HCT116 (cell line): ENCODE measurements around the gene DEPDC5. TPM values are rescaled to one million over a fixed set of nuclear protein-coding genes. Genes with fewer than 3 reads are reported as not detected.

Source experiments
- ATAC-seq: fragments of 200-7000 bp; cut with Tn5 transposase; 2 replicates; pipeline ENCODE4 v1.9.1; 2020; ENCODE audit warnings: mild to moderate bottlenecking, moderate library complexity
- BruUV-seq: library from RNA; stranded (reverse); fragments of 400-500 nt; replicated peaks from 2 replicates; lab custom pipeline; 2021; lab: Mats Ljungman, UMichigan
- CTCF ChIA-PET: fragments of 300-600 bp; sonication (Branson Sonifier 250); formaldehyde crosslinking; loops from one replicate; lab custom pipeline; 2021; ENCODE audit warnings: antibody characterized with exemption; lab: Charles Lee
- POLR2A ChIA-PET: fragments of 300-600, 350-600 bp; sonication (Branson Sonifier 250); formaldehyde crosslinking; loops from one replicate; lab custom pipeline; 2021; ENCODE audit warnings: antibody characterized with exemption; lab: Charles Lee
- RAD21 ChIA-PET, 2 experiments: fragments of 300-600 bp; sonication (Branson Sonifier 250); formaldehyde crosslinking; loops; one replicate each; lab custom pipeline; 2023; ENCODE audit warnings: low total read pairs in 2 of 2; ENCODE audit not compliant: uncharacterized antibody in 2 of 2, unreplicated experiment in 2 of 2, low non-redundant PET in 1 of 2; lab: Charles Lee
- DNase-seq: peaks from one replicate; pipeline ENCODE4 v3.0.0-alpha.2; 2010; ENCODE audit warnings: low read depth, low spot score
- H2AFZ ChIP-seq: fragments of 200-600 bp; shearing (Covaris generic), sonication (generic); 2 replicates; pipeline ENCODE4 v1.6.1; 2017; ENCODE audit warnings: low read depth, mixed run types, mixed read lengths, antibody characterized with exemption, low read length; ENCODE audit not compliant: poor library complexity, severe bottlenecking
- H3K27ac ChIP-seq: 2 replicates; pipeline ENCODE4 v1.5.1; 2012; ENCODE audit warnings: low read depth, low read length
- H3K27me3 ChIP-seq: fragments of 200-600 bp; sonication (generic); 2 replicates; pipeline ENCODE4 v1.6.1; 2016; ENCODE audit warnings: mixed run types, low read length, mixed read lengths; ENCODE audit not compliant: insufficient read depth
- H3K36me3 ChIP-seq, 2 experiments: fragments of 200-500 bp in 1 of 2; fragments of 200-600 bp in 1 of 2; sonication (Bioruptor generic) in 1 of 2; sonication (generic) in 1 of 2; 2 replicates each; pipeline versions ENCODE4 v1.5.1 to v1.6.1; 2014 to 2016; ENCODE audit warnings: low read length in 2 of 2, inconsistent platforms in 1 of 2, mixed read lengths in 1 of 2, mixed run types in 1 of 2; ENCODE audit not compliant: insufficient read depth in 2 of 2, control insufficient read depth in 1 of 2
- H3K4me1 ChIP-seq, 2 experiments: fragments of 200-600 bp in 1 of 2; sonication (generic) in 1 of 2; 2 replicates each; pipeline versions ENCODE4 v1.5.1 to v1.6.1; 2012 to 2017; ENCODE audit warnings: low read length in 2 of 2, inconsistent platforms in 1 of 2, mild to moderate bottlenecking in 1 of 2, mixed read lengths in 1 of 2, mixed run types in 1 of 2, moderate library complexity in 1 of 2; ENCODE audit not compliant: insufficient read depth in 2 of 2, control insufficient read depth in 1 of 2
- H3K4me2 ChIP-seq: fragments of 200-600 bp; sonication (generic); 2 replicates; pipeline ENCODE4 v1.6.1; 2017; ENCODE audit warnings: mixed run types, low read length, mixed read lengths
- H3K4me3 ChIP-seq, 2 experiments: fragments of 200-600 bp in 1 of 2; sonication (generic) in 1 of 2; replicated peaks in 1 of 2; 2 replicates each; pipeline ENCODE4 v1.5.1; 2011 to 2016; ENCODE audit warnings: low read length in 2 of 2, control low read depth in 1 of 2, low read depth in 1 of 2, mild to moderate bottlenecking in 1 of 2, mixed read lengths in 1 of 2, mixed run types in 1 of 2
- H3K79me2 ChIP-seq: fragments of 200-600 bp; sonication (generic); 2 replicates; pipeline ENCODE4 v1.6.1; 2017; ENCODE audit warnings: mild to moderate bottlenecking, mixed run types, low read length, moderate library complexity, mixed read lengths; ENCODE audit not compliant: insufficient read depth
- H3K9ac ChIP-seq: fragments of 200-600 bp; sonication (generic); 2 replicates; pipeline ENCODE4 v1.6.1; 2016; ENCODE audit warnings: low read length, mixed read lengths
- H3K9me2 ChIP-seq: fragments of 200-600 bp; sonication (generic), shearing (Covaris generic); 2 replicates; pipeline ENCODE4 v1.6.1; 2017; ENCODE audit warnings: mixed run types, mild to moderate bottlenecking, moderate library complexity; ENCODE audit not compliant: insufficient read depth
- H3K9me3 ChIP-seq, 2 experiments: fragments of 200-500 bp in 1 of 2; fragments of 200-600 bp in 1 of 2; sonication (Bioruptor generic) in 1 of 2; sonication (generic) in 1 of 2; 2 replicates each; pipeline ENCODE4 v1.6.1; 2014 to 2017; ENCODE audit warnings: low read length in 2 of 2, mixed read lengths in 2 of 2, inconsistent platforms in 1 of 2, low read depth in 1 of 2, mild to moderate bottlenecking in 1 of 2, mixed run types in 1 of 2, moderate library complexity in 1 of 2; ENCODE audit not compliant: control insufficient read depth in 1 of 2, insufficient read depth in 1 of 2
- H4K20me1 ChIP-seq: fragments of 200-600 bp; sonication (generic), shearing (Covaris generic); 2 replicates; pipeline ENCODE4 v1.6.1; 2017; ENCODE audit warnings: mixed run types, mild to moderate bottlenecking, moderate library complexity; ENCODE audit not compliant: insufficient read depth
- CBX3 ChIP-seq: IDR thresholded peaks from 2 replicates; pipeline ENCODE4 v1.6.1; 2012; ENCODE audit warnings: low read depth
- ELF1 ChIP-seq: IDR thresholded peaks from 2 replicates; pipeline ENCODE4 v1.6.1; 2012; ENCODE audit warnings: low read depth, borderline replicate concordance
- FOSL1 ChIP-seq: IDR thresholded peaks from 2 replicates; pipeline ENCODE4 v1.6.1; 2012; ENCODE audit warnings: low read depth
- JUND ChIP-seq: IDR thresholded peaks from 2 replicates; pipeline ENCODE4 v1.6.1; 2012
- POLR2AphosphoS5 ChIP-seq: IDR thresholded peaks from 2 replicates; pipeline ENCODE4 v1.6.1; 2011; ENCODE audit warnings: mild to moderate bottlenecking, low read depth, low read length, moderate library complexity
- RAD21 ChIP-seq: IDR thresholded peaks from 2 replicates; pipeline ENCODE4 v1.6.1; 2012; ENCODE audit warnings: low read depth, mild to moderate bottlenecking
- SIN3A ChIP-seq: IDR thresholded peaks from 2 replicates; pipeline ENCODE4 v1.6.1; 2012; ENCODE audit warnings: low read depth
- SP1 ChIP-seq: IDR thresholded peaks from 2 replicates; pipeline ENCODE4 v1.6.1; 2012; ENCODE audit warnings: low read depth
- SRF ChIP-seq: IDR thresholded peaks from 2 replicates; pipeline ENCODE4 v1.6.1; 2012; ENCODE audit warnings: low read depth
- ZFX ChIP-seq: fragments of 450-650 bp; IDR thresholded peaks from 2 replicates; pipeline ENCODE4 v1.6.1; 2017
- intact Hi-C: fragments of 100-400 bp; cut with micrococcal nuclease; formaldehyde crosslinking; loops from 2 replicates; pipeline ENCODE4 v1.10.0; 2022
- total RNA-seq: library from RNA; stranded (reverse); gene quantifications from one replicate; pipeline ENCODE4 v1.2.1, GENCODE V29; 2021; ENCODE audit not compliant: unreplicated experiment
- TF ChIP-seq, protein P1 (sequence below): IDR thresholded peaks from 2 replicates; pipeline ENCODE4 v1.6.1; 2012; ENCODE audit warnings: low read depth
- TF ChIP-seq, protein P2 (sequence below): IDR thresholded peaks from 2 replicates; pipeline ENCODE4 v1.6.1; 2012
- TF ChIP-seq, protein P3 (sequence below): IDR thresholded peaks from 2 replicates; pipeline ENCODE4 v1.6.1; 2011; ENCODE audit warnings: mild to moderate bottlenecking, low read length, moderate library complexity; ENCODE audit not compliant: insufficient replicate concordance; ENCODE audit errors: extremely low read depth

The DEPDC5 gene
- total RNA-seq, 1 experiment from 2014 or later = 35.0 TPM

DNA sequence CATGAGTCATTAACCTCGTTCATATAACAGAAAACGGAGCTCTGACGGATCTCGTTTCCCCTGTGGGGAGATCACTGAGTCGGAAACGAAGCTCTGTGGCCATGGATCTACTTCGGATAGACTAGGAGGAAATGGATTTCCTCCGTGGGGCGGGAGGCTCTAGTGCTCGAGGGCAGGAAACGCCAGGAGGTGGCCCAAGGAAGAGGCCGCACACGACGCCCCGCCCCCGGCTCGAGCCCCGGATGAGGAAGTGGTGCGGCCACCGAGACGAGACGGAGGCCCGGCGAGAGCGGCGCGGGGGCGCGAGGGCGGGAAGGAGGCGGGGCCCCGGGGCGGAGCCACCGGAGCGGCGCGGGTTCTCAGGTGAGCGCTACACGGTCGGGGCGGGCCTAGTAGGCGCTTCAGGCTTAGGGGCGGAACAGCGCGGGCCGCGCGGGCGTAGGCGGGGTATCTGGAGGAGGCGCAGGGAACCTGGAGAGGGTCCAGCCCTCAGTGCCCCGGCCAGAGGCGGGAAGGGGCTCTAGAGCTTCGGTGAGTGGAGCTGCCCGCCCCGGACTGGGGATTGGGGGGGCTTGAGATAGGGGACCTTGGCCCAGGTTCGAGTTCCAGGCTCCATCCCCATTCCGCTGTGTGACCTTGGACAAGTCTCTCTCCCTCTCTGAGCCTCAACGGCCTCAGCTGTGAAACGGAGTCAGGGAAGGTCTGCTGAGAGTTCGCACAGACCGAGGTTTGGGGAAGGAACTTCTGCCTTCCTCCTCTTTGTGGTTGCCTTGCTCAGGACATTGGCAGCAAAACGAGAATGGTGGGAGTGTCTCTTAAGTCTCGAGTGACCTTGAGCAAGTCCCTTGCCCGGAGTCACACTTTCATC, at the start of gene DEPDC5 (continued):
- TF ChIP-seq, protein P1, sequence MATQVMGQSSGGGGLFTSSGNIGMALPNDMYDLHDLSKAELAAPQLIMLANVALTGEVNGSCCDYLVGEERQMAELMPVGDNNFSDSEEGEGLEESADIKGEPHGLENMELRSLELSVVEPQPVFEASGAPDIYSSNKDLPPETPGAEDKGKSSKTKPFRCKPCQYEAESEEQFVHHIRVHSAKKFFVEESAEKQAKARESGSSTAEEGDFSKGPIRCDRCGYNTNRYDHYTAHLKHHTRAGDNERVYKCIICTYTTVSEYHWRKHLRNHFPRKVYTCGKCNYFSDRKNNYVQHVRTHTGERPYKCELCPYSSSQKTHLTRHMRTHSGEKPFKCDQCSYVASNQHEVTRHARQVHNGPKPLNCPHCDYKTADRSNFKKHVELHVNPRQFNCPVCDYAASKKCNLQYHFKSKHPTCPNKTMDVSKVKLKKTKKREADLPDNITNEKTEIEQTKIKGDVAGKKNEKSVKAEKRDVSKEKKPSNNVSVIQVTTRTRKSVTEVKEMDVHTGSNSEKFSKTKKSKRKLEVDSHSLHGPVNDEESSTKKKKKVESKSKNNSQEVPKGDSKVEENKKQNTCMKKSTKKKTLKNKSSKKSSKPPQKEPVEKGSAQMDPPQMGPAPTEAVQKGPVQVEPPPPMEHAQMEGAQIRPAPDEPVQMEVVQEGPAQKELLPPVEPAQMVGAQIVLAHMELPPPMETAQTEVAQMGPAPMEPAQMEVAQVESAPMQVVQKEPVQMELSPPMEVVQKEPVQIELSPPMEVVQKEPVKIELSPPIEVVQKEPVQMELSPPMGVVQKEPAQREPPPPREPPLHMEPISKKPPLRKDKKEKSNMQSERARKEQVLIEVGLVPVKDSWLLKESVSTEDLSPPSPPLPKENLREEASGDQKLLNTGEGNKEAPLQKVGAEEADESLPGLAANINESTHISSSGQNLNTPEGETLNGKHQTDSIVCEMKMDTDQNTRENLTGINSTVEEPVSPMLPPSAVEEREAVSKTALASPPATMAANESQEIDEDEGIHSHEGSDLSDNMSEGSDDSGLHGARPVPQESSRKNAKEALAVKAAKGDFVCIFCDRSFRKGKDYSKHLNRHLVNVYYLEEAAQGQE = no peak
- peak; percentile 86 for TF ChIP-seq POLR2AphosphoS5
- no peak for TF ChIP-seq SRF
- TF ChIP-seq ELF1 = peak; percentile 88
- TF ChIP-seq SP1 = peak; percentile 67
- TF ChIP-seq ZFX = peak; percentile 70

DNA sequence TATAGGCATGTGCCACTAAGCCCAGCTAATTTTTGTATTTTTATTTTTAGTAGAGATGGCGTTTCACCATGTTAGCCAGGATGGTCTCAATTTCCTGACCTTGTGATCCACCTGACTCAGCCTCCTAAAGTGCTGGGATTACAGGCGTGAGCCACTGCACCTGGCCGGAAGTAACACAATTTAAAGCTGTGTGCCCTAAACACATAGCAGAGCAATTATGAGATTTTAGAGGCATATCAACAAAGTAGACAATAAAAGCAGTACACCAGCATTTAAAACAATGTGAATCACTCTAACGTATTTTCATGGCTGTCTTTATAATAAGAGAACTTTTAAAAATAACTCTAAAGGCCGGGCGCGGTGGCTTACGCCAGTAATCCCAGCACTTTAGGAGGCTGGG, 46.3 kb upstream of the DEPDC5 start:
- Histone ChIP-seq H3K9me3 (no peaks in the 10 kb centered on the region), H3K9ac (no peak overlapping the region), H3K27ac (no peak overlapping the region), H3K4me3 (no peak overlapping the region), H3K4me2 (no peak overlapping the region), H4K20me1 (0 out of 2 replicates have a peak, but pooled peaks cover 4% of the 10 kb centered on the region), H3K79me2 (no peaks in the 10 kb centered on the region; the same call in 1 of the 2 replicates), H3K27me3 (no peaks in the 10 kb centered on the region), H3K4me1 (no peaks in the 10 kb centered on the region), H3K36me3 (peaks cover 17 to 21% of the 10 kb centered on the region in 2 experiments; a peak in 3 of 4 replicates), H2AFZ (no peak overlapping the region), H3K9me2 (no peaks in the 10 kb centered on the region)
- DNase-seq (no peak), ATAC-seq (no peak)
- ChIA-PET CTCF (no interaction called here), RAD21 (no interaction called here), POLR2A (no interaction called here)
- intact Hi-C loops = no loop called here
- no TSS peak for BruUV-seq
- no peak for TF ChIP-seq FOSL1
- TF ChIP-seq, protein P1 = no peak
- TF ChIP-seq CBX3 = no peak
- TF ChIP-seq, protein P2, sequence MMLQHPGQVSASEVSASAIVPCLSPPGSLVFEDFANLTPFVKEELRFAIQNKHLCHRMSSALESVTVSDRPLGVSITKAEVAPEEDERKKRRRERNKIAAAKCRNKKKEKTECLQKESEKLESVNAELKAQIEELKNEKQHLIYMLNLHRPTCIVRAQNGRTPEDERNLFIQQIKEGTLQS = no peak
- no peak for TF ChIP-seq RAD21
- no peak for TF ChIP-seq ZFX
- TF ChIP-seq, protein P3, sequence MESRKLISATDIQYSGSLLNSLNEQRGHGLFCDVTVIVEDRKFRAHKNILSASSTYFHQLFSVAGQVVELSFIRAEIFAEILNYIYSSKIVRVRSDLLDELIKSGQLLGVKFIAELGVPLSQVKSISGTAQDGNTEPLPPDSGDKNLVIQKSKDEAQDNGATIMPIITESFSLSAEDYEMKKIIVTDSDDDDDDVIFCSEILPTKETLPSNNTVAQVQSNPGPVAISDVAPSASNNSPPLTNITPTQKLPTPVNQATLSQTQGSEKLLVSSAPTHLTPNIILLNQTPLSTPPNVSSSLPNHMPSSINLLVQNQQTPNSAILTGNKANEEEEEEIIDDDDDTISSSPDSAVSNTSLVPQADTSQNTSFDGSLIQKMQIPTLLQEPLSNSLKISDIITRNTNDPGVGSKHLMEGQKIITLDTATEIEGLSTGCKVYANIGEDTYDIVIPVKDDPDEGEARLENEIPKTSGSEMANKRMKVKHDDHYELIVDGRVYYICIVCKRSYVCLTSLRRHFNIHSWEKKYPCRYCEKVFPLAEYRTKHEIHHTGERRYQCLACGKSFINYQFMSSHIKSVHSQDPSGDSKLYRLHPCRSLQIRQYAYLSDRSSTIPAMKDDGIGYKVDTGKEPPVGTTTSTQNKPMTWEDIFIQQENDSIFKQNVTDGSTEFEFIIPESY = no peak
- TF ChIP-seq SIN3A = no peak
- TF ChIP-seq JUND = no peak
